Activated naive CD8-positive, alpha-beta T cell (primary cell): ENCODE measurements around the gene BCORL1.
A peak's percentile ranks its signal among the peaks of the same experiment; 100 is the strongest.

Experiments used
- H3K27ac Mint-ChIP-seq: one replicate; pipeline ENCODE4 v1.8.0; 2021; ENCODE audit warnings: mixed read lengths
- H3K27me3 Mint-ChIP-seq: one replicate; pipeline ENCODE4 v1.8.0; 2021; ENCODE audit warnings: mixed read lengths
- H3K36me3 Mint-ChIP-seq: one replicate; pipeline ENCODE4 v1.8.0; 2021; ENCODE audit warnings: mixed read lengths
- H3K4me1 Mint-ChIP-seq: one replicate; pipeline ENCODE4 v1.8.0; 2021; ENCODE audit warnings: low read depth, mixed read lengths
- H3K4me3 Mint-ChIP-seq: one replicate; pipeline ENCODE4 v1.8.0; 2021; ENCODE audit warnings: mild to moderate bottlenecking, mixed read lengths
- H3K9me3 Mint-ChIP-seq: one replicate; pipeline ENCODE4 v1.8.0; 2021; ENCODE audit warnings: low read depth, mixed read lengths

The BCORL1 gene

GRCh38 chrX:130053236-130053635, 70.8 kb downstream of the BCORL1 start:
- Mint-ChIP-seq H3K27ac (no peak overlapping the region), H3K4me3 (no peak overlapping the region), H3K36me3 (peaks cover 5% of the 10 kb centered on the region)

GRCh38 chrX:130055103-130055502, 72.7 kb downstream of the BCORL1 start:
- Mint-ChIP-seq H3K27ac (no peak overlapping the region), H3K36me3 (peaks cover 2% of the 10 kb centered on the region), H3K9me3 (no peaks in the 10 kb centered on the region), H3K4me3 (no peak overlapping the region), H3K27me3 (no peaks in the 10 kb centered on the region), H3K4me1 (peaks cover 3% of the 10 kb centered on the region)

More at GRCh38 chrX:130053236-130053635, 70.8 kb downstream of the BCORL1 start:
- Mint-ChIP-seq H3K9me3 (no peaks in the 10 kb centered on the region), H3K4me1 (no peaks in the 10 kb centered on the region), H3K27me3 (no peaks in the 10 kb centered on the region)

GRCh38 chrX:130055899-130056298, 73.5 kb downstream of the BCORL1 start:
- Mint-ChIP-seq H3K4me1 (peaks cover 3% of the 10 kb centered on the region), H3K36me3 (peaks cover 2% of the 10 kb centered on the region), H3K27me3 (no peaks in the 10 kb centered on the region), H3K4me3 (no peak overlapping the region), H3K27ac (no peak overlapping the region), H3K9me3 (no peaks in the 10 kb centered on the region)

- H3K27me3 Mint-ChIP-seq, result no peaks in the 10 kb centered on the region
- H3K36me3 Mint-ChIP-seq, result peaks cover 2% of the 10 kb centered on the region
- no peaks in the 10 kb centered on the region for H3K9me3 Mint-ChIP-seq
- H3K27ac Mint-ChIP-seq, result no peak overlapping the region
- H3K4me3 Mint-ChIP-seq, result no peak overlapping the region
- H3K4me1 Mint-ChIP-seq, result peaks cover 3% of the 10 kb centered on the region
Measured at GRCh38 chrX:130057209-130057608, 74.8 kb downstream of the BCORL1 start.

- Mint-ChIP-seq H3K9me3 (no peaks in the 10 kb centered on the region), H3K36me3 (peaks cover 2% of the 10 kb centered on the region), H3K4me3 (no peak overlapping the region), H3K27me3 (no peaks in the 10 kb centered on the region), H3K27ac (no peak overlapping the region), H3K4me1 (peaks cover 3% of the 10 kb centered on the region)
Measured at GRCh38 chrX:130058652-130059051, 76.2 kb downstream of the BCORL1 start.

- peak overlapping the region; percentile 28 for H3K27ac Mint-ChIP-seq
- peaks cover 4% of the 10 kb centered on the region for H3K4me1 Mint-ChIP-seq
- H3K27me3 Mint-ChIP-seq, result no peaks in the 10 kb centered on the region
- H3K9me3 Mint-ChIP-seq, result no peaks in the 10 kb centered on the region
- no peaks in the 10 kb centered on the region for H3K36me3 Mint-ChIP-seq
- H3K4me3 Mint-ChIP-seq, result peak overlapping the region; percentile 65
Measured at GRCh38 chrX:130060122-130061069, 78.0 kb downstream of the BCORL1 start.

- no peaks in the 10 kb centered on the region for H3K27me3 Mint-ChIP-seq
- H3K27ac Mint-ChIP-seq, result no peak overlapping the region
- peaks cover 2% of the 10 kb centered on the region for H3K4me1 Mint-ChIP-seq
- H3K9me3 Mint-ChIP-seq, result no peaks in the 10 kb centered on the region
- H3K4me3 Mint-ChIP-seq, result no peak overlapping the region
- no peaks in the 10 kb centered on the region for H3K36me3 Mint-ChIP-seq
Measured at GRCh38 chrX:130066975-130067615, 84.7 kb downstream of the BCORL1 start.

- no peaks in the 10 kb centered on the region for H3K36me3 Mint-ChIP-seq
Measured at GRCh38 chrX:130071611-130072344, 89.3 kb downstream of the BCORL1 start.

GRCh38 chrX:130072345-130072740, 89.9 kb downstream of the BCORL1 start:
- H3K4me1 Mint-ChIP-seq, result no peaks in the 10 kb centered on the region

More at GRCh38 chrX:130071611-130072344, 89.3 kb downstream of the BCORL1 start:
- H3K9me3 Mint-ChIP-seq, result no peaks in the 10 kb centered on the region
- no peaks in the 10 kb centered on the region for H3K27me3 Mint-ChIP-seq
- H3K4me1 Mint-ChIP-seq, result no peaks in the 10 kb centered on the region
- H3K4me3 Mint-ChIP-seq, result no peak overlapping the region
- peak overlapping the region; percentile 28 for H3K27ac Mint-ChIP-seq

GRCh38 chrX:130075777-130076176, 93.3 kb downstream of the BCORL1 start:
- Mint-ChIP-seq H3K4me1 (peaks cover 8% of the 10 kb centered on the region), H3K27me3 (no peaks in the 10 kb centered on the region), H3K9me3 (no peaks in the 10 kb centered on the region), H3K36me3 (no peaks in the 10 kb centered on the region), H3K4me3 (no peak overlapping the region), H3K27ac (peak overlapping the region; percentile 22)

More at GRCh38 chrX:130072345-130072740, 89.9 kb downstream of the BCORL1 start:
- Mint-ChIP-seq H3K9me3 (no peaks in the 10 kb centered on the region), H3K4me3 (no peak overlapping the region), H3K27me3 (no peaks in the 10 kb centered on the region), H3K36me3 (no peaks in the 10 kb centered on the region), H3K27ac (peak overlapping the region; percentile 28)

GRCh38 chrX:130079824-130080406, 97.5 kb downstream of the BCORL1 start:
- H3K4me1 Mint-ChIP-seq, result peaks cover 41% of the 10 kb centered on the region
- no peaks in the 10 kb centered on the region for H3K9me3 Mint-ChIP-seq
- H3K4me3 Mint-ChIP-seq, result no peak overlapping the region
- no peaks in the 10 kb centered on the region for H3K36me3 Mint-ChIP-seq
- H3K27ac Mint-ChIP-seq, result peak overlapping the region; percentile 77
- H3K27me3 Mint-ChIP-seq, result no peaks in the 10 kb centered on the region

- no peaks in the 10 kb centered on the region for H3K9me3 Mint-ChIP-seq
- H3K4me3 Mint-ChIP-seq, result no peak overlapping the region
- peaks cover 46% of the 10 kb centered on the region for H3K4me1 Mint-ChIP-seq
- no peaks in the 10 kb centered on the region for H3K36me3 Mint-ChIP-seq
- H3K27me3 Mint-ChIP-seq, result no peaks in the 10 kb centered on the region
- H3K27ac Mint-ChIP-seq, result peak overlapping the region; percentile 91
Measured at GRCh38 chrX:130080791-130081367, 98.4 kb downstream of the BCORL1 start.

GRCh38 chrX:130081421-130082045, 99.1 kb downstream of the BCORL1 start:
- Mint-ChIP-seq H3K9me3 (no peaks in the 10 kb centered on the region), H3K4me1 (peaks cover 53% of the 10 kb centered on the region), H3K4me3 (peak overlapping the region; percentile 36), H3K27me3 (no peaks in the 10 kb centered on the region), H3K27ac (peak overlapping the region; percentile 91), H3K36me3 (no peaks in the 10 kb centered on the region)
